GM23338 (cell line): ENCODE data around the gene GLOD4. TPM values are rescaled to one million over a fixed set of nuclear protein-coding genes. Genes with fewer than 3 reads are reported as not detected.

Experiments used
- CREB1 ChIP-seq: fragments of 250-450 bp; sonication (Bioruptor Pico); IDR thresholded peaks from 2 replicates; pipeline ENCODE4 v1.5.0; 2020; ENCODE audit warnings: low read depth, mild to moderate bottlenecking, moderate library complexity
- EZH2 ChIP-seq: fragments of 200-600 bp; sonication (generic); IDR thresholded peaks from one replicate; pipeline ENCODE4 v1.8.0; 2017; ENCODE audit warnings: antibody characterized with exemption, mild to moderate bottlenecking, low read depth; ENCODE audit not compliant: unreplicated experiment
- NANOG ChIP-seq: IDR thresholded peaks from 2 replicates; pipeline ENCODE4 v1.6.1; 2016; ENCODE audit warnings: antibody characterized with exemption, borderline replicate concordance
- REST ChIP-seq: IDR thresholded peaks from one replicate; pipeline ENCODE4 v1.6.1; 2018; ENCODE audit warnings: antibody characterized with exemption; ENCODE audit not compliant: unreplicated experiment
- STAT1 ChIP-seq: IDR thresholded peaks from one replicate; pipeline ENCODE4 v1.6.1; 2016; ENCODE audit warnings: antibody characterized with exemption; ENCODE audit not compliant: unreplicated experiment
- ZNF114 ChIP-seq: fragments of 250-450 bp; sonication (Bioruptor Pico); IDR thresholded peaks from 2 replicates; pipeline ENCODE4 v1.5.0; 2020; ENCODE audit warnings: mild to moderate bottlenecking, moderate library complexity
- ZNF462 ChIP-seq: fragments of 250-450 bp; sonication (Bioruptor Pico); IDR thresholded peaks from 2 replicates; pipeline ENCODE4 v1.5.0; 2020; ENCODE audit warnings: mild to moderate bottlenecking, moderate library complexity
- polyA plus RNA-seq: library from polyadenylated mRNA; unstranded; fragments of >200 nt; fragmentation: Nextera tagmentation; extraction: Ambion mirVana; gene quantifications from 2 replicates; pipeline ENCODE4 v1.2.1, GENCODE V29; 2016
- total RNA-seq: library from RNA; depleted of rRNA; stranded (reverse); fragments of >200 nt; shearing (Covaris generic); gene quantifications from 2 replicates; pipeline ENCODE4 v1.2.3, GENCODE V29; 2014

The GLOD4 gene
- total and polyA plus RNA-seq, 2 experiments from 2014 or later: 120 to 122 TPM

- TF ChIP-seq ZNF462 (CRISPR knock-in tag): no peak
- TF ChIP-seq STAT1: no peak
- TF ChIP-seq REST: no peak
- TF ChIP-seq EZH2: no peak
- no peak for TF ChIP-seq ZNF114 (CRISPR knock-in tag)
- TF ChIP-seq NANOG: no peak
- TF ChIP-seq CREB1: no peak
Observed at GRCh38 chr17:819251-819650, 37.2 kb upstream of the GLOD4 start (continued).
